Measurements from ENCODE around the gene FBXO2.

The FBXO2 gene

GRCh38 chr1:11657654-11658053 lies 3.4 kb upstream of the FBXO2 start:
- in situ Hi-C loops (cut with MboI; ENCODE audit: low pct_unique_long_range_greater_than_20kb, low sequenced_read_pairs): no loop called here
- DNase-seq: no peak

- DNase-seq: no peak
- in situ Hi-C loops (cut with MboI; ENCODE audit: low pct_unique_long_range_greater_than_20kb, low sequenced_read_pairs): no loop called here
Observed at GRCh38 chr1:11654939-11655808, 945 bp upstream of the FBXO2 start.

- in situ Hi-C loops (cut with MboI; ENCODE audit: low pct_unique_long_range_greater_than_20kb, low sequenced_read_pairs): no loop called here
- no peak for DNase-seq
Observed at GRCh38 chr1:11653861-11654136, 430 bp downstream of the FBXO2 start.

GRCh38 chr1:11653101-11653860 lies 948 bp downstream of the FBXO2 start:
- in situ Hi-C loops (cut with MboI; ENCODE audit: low pct_unique_long_range_greater_than_20kb, low sequenced_read_pairs): no loop called here
- DNase-seq: no peak

- in situ Hi-C loops (cut with MboI; ENCODE audit: low pct_unique_long_range_greater_than_20kb, low sequenced_read_pairs): no loop called here
- no peak for DNase-seq
Observed at GRCh38 chr1:11652203-11652780, 1.9 kb downstream of the FBXO2 start.

GRCh38 chr1:11651017-11651416 lies 3.2 kb downstream of the FBXO2 start:
- in situ Hi-C loops (cut with MboI; ENCODE audit: low pct_unique_long_range_greater_than_20kb, low sequenced_read_pairs): no loop called here
- DNase-seq: no peak

GRCh38 chr1:11650331-11650991 lies 3.8 kb downstream of the FBXO2 start:
- in situ Hi-C loops (cut with MboI; ENCODE audit: low pct_unique_long_range_greater_than_20kb, low sequenced_read_pairs): no loop called here
- peak; percentile 80 for DNase-seq

- DNase-seq: no peak
- in situ Hi-C loops (cut with MboI; ENCODE audit: low pct_unique_long_range_greater_than_20kb, low sequenced_read_pairs): loop anchor here (25.0 kb wide), 2 partner anchors 337 to 612 kb away; partner anchors contain the start of gene MASP2
Observed at GRCh38 chr1:11649624-11650330, 4.5 kb downstream of the FBXO2 start.

- DNase-seq: no peak
- in situ Hi-C loops (cut with MboI; ENCODE audit: low pct_unique_long_range_greater_than_20kb, low sequenced_read_pairs): loop anchor here (25.0 kb wide), 2 partner anchors 337 to 612 kb away; partner anchors contain the start of gene MASP2
Observed at GRCh38 chr1:11649237-11649623, 5.0 kb downstream of the FBXO2 start.

GRCh38 chr1:11648732-11649158 lies 5.5 kb downstream of the FBXO2 start:
- no peak for DNase-seq
- in situ Hi-C loops (cut with MboI; ENCODE audit: low pct_unique_long_range_greater_than_20kb, low sequenced_read_pairs): loop anchor here (25.0 kb wide), 2 partner anchors 336 to 611 kb away; partner anchors contain the start of gene MASP2

- in situ Hi-C loops (cut with MboI; ENCODE audit: low pct_unique_long_range_greater_than_20kb, low sequenced_read_pairs): loop anchor here (25.0 kb wide), 2 partner anchors 336 to 611 kb away; partner anchors contain the start of gene MASP2
Observed at GRCh38 chr1:11648039-11648438, 6.2 kb downstream of the FBXO2 start.

GRCh38 chr1:11647333-11647732 lies 6.9 kb downstream of the FBXO2 start:
- in situ Hi-C loops (cut with MboI; ENCODE audit: low pct_unique_long_range_greater_than_20kb, low sequenced_read_pairs): loop anchor here (25.0 kb wide), 2 partner anchors 335 to 610 kb away; partner anchors contain the start of gene MASP2

More at GRCh38 chr1:11648039-11648438, 6.2 kb downstream of the FBXO2 start:
- DNase-seq: no peak

GRCh38 chr1:11646317-11646716 lies 7.9 kb downstream of the FBXO2 start:
- in situ Hi-C loops (cut with MboI; ENCODE audit: low pct_unique_long_range_greater_than_20kb, low sequenced_read_pairs): loop anchor here (25.0 kb wide), 2 partner anchors 334 to 609 kb away; partner anchors contain the start of gene MASP2
- no peak for DNase-seq

More at GRCh38 chr1:11647333-11647732, 6.9 kb downstream of the FBXO2 start:
- no peak for DNase-seq

- DNase-seq: peak; percentile 69
- in situ Hi-C loops (cut with MboI; ENCODE audit: low pct_unique_long_range_greater_than_20kb, low sequenced_read_pairs): loop anchor here (25.0 kb wide), 2 partner anchors 333 to 608 kb away; partner anchors contain the start of gene MASP2
Observed at GRCh38 chr1:11645670-11646265, 8.5 kb downstream of the FBXO2 start.

- no peak for DNase-seq
- in situ Hi-C loops (cut with MboI; ENCODE audit: low pct_unique_long_range_greater_than_20kb, low sequenced_read_pairs): loop anchor here (25.0 kb wide), 2 partner anchors 333 to 608 kb away; partner anchors contain the start of gene MASP2
Observed at GRCh38 chr1:11645270-11645669, 9.0 kb downstream of the FBXO2 start.

GRCh38 chr1:11643782-11644181 lies 10.4 kb downstream of the FBXO2 start:
- in situ Hi-C loops (cut with MboI; ENCODE audit: low pct_unique_long_range_greater_than_20kb, low sequenced_read_pairs): loop anchor here (25.0 kb wide), 2 partner anchors 331 to 606 kb away; partner anchors contain the start of gene MASP2

GRCh38 chr1:11642418-11643017 lies 11.7 kb downstream of the FBXO2 start:
- peak; percentile 78 for DNase-seq
- in situ Hi-C loops (cut with MboI; ENCODE audit: low pct_unique_long_range_greater_than_20kb, low sequenced_read_pairs): loop anchor here (25.0 kb wide), 2 partner anchors 330 to 605 kb away; partner anchors contain the start of gene MASP2

More at GRCh38 chr1:11643782-11644181, 10.4 kb downstream of the FBXO2 start:
- DNase-seq: no peak

All from KBM-7 (cell line).